Anterior cingulate cortex (tissue), 58 donors: ENCODE measurements around the gene GPATCH2L.

Experiments
- DNase-seq, 58 donors: peaks; one replicate each; lab custom pipeline; 2025; lab: John Stamatoyannopoulos, UW

The GPATCH2L gene

GRCh38 chr14:76135722-76136121 lies 16.0 kb upstream of the GPATCH2L start:
- DNase-seq: no peak

GRCh38 chr14:76136476-76137110 lies 15.1 kb upstream of the GPATCH2L start:
- no peak for DNase-seq

DNA sequence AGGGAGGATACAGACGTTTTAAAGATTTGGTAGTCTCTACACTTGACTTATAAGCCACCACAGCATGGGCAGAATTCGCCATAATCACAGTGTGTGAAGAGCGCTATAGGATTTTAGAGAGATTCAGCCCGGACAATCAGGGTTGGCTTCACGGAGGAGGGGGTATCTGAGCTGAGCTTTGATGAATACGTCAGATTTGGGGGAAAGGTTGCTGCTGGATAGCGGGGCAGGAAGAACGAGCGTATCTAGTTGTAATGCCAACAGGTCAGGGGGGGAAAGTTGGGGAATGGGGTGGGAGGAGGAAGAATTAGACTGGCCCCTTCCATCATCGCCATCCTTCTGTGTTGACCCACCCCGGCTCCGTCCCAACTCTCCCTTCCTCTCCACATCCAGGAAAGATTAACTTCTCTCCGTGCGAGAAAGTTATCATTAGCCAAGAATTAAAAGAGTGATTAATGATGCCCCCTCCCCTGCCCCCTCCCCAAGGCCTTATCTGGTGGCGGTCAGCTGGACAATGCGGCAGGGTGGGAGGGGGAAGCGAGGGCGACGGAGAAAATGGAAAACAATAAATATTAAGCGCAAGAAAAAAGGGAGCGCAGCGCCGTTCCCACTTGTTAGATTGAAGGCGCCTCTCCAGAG lies 13.5 kb upstream of the GPATCH2L start:
- DNase-seq: no peak

GRCh38 chr14:76138758-76139723 lies 12.7 kb upstream of the GPATCH2L start:
- peak in 1 of 58 donors; percentile 7 for DNase-seq

GRCh38 chr14:76143642-76144041 lies 8.1 kb upstream of the GPATCH2L start:
- DNase-seq: no peak

- DNase-seq: no peak
Observed at GRCh38 chr14:76146976-76147375, 4.7 kb upstream of the GPATCH2L start.

DNA sequence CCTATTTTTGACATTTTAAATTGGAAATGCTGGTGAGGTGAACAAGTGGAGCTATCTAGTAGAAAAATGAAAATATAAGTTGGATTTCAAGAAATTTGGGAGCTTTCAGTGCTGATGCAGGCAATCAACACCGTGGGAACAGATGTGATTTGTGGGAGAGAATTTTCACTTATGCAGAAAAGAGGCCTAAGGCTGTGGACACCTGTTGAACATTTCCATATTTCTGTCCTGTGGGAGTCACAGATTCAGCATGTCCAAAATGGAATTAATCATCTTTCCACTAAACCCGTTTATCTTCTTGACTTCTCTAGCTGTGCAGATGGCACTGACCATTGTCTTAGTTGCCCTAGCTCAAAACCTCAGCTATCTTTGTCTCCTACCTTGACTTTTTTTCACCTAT lies 2.5 kb upstream of the GPATCH2L start:
- DNase-seq: no peak

DNA sequence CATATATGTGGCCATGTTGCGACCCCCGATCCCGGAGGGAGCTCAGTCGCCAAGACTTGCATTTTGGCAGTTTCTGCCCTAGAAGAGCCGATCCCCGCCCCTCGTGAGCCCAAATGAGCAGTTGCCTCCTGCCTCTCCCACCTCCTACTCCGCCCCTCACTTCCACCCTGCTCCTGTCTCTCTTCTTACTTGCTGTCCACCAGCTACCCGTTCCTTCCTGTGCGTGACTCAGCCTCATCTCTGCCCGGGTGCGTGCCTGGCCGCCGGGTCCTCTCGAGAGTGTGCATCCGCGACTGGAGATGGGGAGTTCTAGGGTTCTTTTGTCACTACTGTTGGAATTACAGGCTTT lies 585 bp downstream of the GPATCH2L start:
- DNase-seq: peak in 47 of 58 donors; percentile 3 to 55 (median 29)

- no peak for DNase-seq
Observed at GRCh38 chr14:76153919-76154318, 2.2 kb downstream of the GPATCH2L start.

- no peak for DNase-seq
Observed at GRCh38 chr14:76154539-76155126, 2.9 kb downstream of the GPATCH2L start.

DNA sequence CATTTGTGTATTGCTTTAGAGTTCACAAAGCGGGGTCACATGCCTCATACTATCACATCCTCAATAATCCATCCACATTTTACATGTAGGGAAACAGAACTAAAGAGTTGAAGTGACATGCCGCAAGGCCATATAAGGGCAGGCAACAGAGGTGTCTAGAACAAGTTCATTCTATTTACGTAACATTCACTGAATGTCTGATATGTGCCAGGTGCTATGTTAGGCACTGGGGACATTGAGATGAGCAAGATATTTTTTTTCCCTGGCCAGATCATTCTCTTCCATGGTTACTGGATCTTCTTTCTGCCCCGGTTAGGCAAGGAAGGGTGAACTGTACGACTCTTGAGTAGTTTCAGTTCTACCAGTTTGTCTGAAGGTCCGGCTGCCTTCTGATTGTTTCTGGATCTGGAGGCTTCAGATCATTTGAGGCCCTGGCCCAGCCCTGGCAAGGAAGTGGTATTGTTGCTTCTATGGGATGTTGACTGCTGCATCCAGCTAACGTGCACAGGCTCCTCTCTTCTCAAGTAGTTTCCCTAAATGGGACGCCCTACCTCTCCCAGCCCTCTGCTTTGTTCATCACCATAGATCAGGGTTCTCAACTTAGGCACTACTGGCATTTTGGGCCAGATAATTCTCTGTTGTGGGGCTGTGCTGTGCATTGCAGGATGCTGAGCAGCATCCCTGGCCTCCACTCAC lies 12.1 kb downstream of the GPATCH2L start:
- no peak for DNase-seq

DNA sequence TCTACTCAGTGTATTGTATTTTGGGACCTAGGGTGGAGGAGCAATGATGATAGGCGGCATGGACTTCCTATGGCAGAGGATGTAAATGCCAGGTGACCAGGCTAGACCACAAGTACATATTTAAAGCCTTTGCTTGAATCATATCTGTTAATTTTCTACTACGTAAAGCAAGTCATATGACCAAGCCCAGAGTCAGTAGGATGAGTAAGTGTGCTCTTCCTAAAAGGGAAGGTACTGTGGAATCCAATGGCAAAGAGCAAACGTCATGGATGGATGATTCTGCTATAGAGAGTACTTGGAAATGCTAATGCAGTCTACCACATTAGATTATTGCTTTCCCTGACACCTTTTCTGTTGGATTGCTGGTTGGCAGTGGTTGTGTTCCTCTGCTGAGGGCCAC lies 16.8 kb downstream of the GPATCH2L start:
- DNase-seq: no peak

DNA sequence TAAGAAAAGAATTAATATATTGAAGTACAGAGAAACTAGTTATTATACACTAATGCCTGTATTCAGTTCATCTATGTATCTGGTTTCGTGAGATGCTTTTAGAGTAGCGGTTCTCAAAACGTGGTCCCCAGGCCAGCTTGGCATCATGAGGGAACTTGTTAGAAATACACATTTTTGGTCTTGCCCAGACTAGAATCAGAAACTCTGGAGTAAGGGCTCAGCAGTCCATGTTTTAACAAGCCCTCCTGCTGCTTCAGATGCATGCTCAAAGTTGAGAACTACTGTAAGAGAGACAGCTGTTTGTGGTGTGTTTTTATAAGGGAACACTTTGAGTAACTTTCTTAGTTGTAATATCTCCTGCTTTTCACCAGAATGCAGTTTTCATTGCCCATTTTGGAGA lies 18.1 kb downstream of the GPATCH2L start:
- DNase-seq: no peak

DNA sequence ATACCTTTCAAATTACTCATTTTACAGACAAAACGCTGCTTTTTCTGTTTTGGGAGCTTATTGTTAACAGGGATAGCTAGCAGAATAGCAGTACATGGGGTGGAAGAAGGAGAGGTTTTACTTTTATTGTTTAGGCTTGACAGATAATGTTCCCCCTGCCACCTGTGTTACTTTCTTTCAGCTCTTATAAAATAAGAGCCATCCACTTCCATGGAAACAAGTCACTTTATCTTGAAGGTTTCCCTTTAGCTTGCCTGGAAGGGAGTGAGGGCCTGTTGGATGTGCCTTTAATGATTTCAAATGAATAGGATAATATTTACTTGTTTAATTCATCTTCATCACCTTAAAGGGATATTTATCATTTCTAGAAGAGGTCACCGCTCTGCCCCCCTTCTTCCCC lies 23.3 kb downstream of the GPATCH2L start:
- no peak for DNase-seq

DNA sequence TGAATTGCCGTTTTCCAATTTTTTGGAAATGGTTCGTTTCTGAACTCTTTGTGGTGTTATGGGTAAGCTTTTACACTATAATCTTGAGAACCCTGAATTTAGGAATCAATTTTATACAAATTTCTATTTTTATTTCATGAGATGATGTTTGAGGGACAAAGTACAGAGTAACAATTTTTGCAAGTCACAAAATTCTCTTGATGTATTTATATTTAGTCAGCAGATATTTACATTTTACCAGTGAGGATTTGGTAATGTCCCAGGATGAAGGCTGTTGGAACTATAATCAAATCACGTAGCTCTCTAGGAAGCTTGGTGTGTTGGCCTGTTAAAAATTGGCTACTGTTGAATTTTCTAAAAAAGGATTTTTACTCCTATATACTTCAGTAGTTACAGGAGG lies 24.2 kb downstream of the GPATCH2L start:
- DNase-seq: no peak

DNA sequence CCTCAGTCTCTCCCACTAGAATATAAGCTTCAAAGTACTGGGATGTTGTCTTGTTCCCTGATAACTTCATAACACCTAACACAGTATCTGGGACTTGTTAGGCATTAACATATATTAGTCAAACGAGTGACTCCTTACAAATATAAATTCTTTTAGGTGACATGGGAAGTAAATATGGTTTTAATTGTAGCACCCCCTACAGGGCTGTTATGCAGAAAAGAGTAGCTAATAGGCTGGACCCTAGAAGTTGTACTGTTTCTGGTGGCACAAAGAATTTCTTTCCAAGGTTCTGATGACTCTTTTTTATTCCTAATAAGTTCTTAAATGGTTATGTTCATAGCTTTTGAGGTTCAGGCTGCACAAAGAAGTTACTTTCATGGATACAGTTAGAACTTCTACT lies 29.8 kb downstream of the GPATCH2L start:
- DNase-seq: no peak

- no peak for DNase-seq
Observed at GRCh38 chr14:76186308-76187027, 34.7 kb downstream of the GPATCH2L start.

- DNase-seq: peak in 10 of 58 donors; percentile 0 to 19 (median 9)
Observed at GRCh38 chr14:76191297-76191696, 39.6 kb downstream of the GPATCH2L start.

DNA sequence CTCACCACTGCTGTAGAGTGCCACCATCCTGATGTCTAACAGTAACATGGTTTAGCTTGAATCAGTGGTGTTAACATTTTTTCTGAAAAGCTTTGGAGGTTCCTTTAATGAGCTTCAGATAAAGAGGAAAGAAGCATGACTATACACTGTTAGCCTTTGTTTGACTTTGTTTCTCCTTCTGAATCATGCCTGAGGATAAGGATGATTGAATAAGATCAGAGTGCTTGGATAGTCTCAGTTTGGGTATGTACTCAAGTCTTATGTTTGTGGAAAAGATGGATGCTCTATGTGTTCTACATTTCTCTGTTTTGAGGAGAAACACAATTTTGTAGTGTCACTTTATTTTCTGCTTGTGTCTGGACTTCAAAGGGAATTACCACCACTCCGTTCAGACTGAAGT lies 42.0 kb downstream of the GPATCH2L start:
- DNase-seq: no peak

DNA sequence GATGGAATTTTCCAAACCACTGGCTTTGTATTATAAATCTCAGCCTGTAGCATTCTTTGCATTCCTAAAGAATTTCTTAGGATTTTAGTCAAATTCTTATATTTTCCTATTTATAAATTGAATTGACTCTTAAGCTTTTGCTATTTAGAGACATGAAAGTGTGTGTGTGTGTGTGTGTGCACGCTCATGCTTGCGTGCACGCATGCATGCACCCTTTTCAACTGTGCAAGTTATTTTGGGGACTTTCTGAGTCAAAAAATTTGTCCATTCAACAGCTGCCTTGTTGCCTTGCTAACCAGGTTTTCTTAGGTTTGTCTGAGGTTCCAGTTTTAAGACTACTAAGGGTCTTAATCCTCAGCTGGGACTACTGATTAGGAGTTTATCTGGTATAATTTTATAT lies 42.6 kb downstream of the GPATCH2L start:
- no peak for DNase-seq
